Epidermal melanocyte (primary cell): ENCODE measurements around the gene MDP1.

Source experiments
- DNase-seq: peaks from one replicate; pipeline ENCODE4 v3.0.0; 2011; ENCODE audit warnings: low spot score; ENCODE audit not compliant: insufficient read length

The MDP1 gene

DNA sequence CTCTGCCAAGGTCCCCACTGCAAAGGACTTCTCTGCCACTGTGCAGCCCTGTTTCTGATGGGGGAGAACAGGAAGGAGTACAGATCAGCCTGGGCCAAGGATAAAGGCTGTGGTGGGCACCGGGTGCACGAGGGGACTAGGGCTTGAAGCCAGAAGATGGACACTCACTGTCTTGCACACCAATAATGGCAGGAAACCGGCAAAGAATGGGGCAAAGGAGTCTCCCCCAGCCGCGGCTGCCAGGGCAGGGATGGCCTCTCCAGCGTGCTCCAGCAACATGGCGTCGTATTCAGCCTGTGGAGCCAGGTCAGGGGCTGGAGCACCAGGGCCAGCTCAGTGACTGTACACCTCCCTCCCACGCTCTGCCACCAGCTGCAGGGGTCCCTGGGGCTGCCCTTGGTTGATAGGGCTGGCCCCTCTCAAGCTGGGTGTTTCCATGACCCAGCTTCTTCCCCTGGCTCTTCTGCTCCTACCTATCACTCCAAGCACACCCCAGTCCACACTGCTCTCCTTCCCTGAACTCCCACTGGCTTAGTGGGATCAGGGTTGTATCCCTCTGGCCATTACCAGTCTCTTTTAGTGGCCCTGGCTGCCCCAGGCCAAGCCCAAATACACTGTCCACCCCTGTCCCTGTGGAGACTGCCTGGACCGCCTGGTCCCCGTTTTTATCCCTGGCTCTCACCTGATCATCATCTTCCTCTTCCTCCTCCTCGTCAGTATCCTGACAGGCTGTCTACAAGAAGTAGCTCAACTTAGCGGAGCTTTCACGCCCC, 33.6 kb downstream of the MDP1 start:
- no peak for DNase-seq

GRCh38 chr14:24181371-24182077, 34.3 kb downstream of the MDP1 start:
- no peak for DNase-seq

GRCh38 chr14:24179961-24180796, 35.7 kb downstream of the MDP1 start:
- DNase-seq = no peak

DNA sequence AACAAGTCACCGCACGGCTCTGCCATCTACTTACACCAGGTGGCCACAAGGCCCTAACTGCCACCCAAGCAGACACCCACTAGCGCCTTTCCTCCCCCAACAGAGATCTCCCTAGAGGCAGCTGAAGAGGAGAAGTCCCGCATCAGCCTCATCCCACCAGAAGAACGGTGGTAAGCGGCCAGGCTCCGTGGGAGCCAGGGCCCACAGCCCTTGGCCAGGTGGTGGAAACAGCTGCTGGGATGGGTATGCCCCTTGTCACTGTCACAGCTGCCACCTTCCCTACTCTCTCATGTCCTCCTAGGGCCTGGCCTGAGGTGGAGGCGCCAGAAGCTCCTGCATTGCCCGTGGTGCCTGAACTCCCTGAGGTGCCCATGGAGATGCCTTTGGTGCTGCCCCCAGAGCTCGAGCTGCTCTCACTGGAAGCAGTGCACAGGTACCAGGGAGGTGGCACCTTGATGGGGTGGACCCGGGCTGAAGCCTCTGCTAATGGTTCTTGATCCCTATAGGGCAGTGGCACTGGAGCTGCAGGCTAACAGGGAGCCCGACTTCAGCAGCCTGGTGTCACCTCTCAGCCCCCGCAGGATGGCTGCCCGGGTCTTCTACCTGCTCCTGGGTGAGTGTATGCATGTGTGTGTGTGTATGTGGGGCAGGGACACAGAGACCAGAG, 36.4 kb downstream of the MDP1 start:
- no peak for DNase-seq

DNA sequence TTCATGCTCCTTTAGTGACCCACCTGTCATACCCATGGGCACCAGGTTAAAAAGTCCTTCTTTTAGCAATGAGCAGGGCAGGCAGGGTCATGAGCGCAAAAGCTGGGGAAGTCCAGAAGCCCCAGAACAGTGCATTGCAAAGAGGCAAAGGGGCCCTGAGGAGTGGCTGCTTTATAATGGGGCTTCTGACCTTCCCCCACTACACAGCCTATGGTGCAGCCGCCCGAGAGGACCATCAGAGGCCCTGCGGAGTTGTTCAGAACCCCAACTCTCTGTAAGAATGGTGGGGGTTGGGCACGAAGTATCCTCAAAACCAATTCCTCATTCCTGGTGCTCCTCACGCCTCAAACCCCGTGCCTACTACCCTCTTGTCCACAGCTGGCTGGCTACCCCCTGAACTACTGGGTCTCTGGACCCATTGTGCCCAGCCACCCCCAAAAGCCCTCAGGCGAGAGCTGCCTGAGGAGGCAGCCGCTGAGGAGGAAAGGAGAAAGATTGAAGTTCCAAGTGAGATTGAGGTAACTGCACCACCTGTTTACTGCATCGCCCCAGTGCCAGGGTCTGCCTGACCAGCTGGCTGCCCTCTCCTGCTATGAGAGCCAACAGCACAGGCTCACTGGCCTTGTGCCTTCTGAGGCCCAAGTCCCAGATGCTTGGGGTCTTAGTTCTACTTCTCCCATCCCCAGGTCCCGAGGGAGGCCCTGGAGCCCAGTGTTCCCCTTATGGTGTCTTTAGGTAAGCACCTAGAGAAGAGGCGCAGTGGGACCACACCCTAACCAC, 37.3 kb downstream of the MDP1 start:
- DNase-seq = no peak

GRCh38 chr14:24177891-24178290, 38.0 kb downstream of the MDP1 start:
- no peak for DNase-seq

DNA sequence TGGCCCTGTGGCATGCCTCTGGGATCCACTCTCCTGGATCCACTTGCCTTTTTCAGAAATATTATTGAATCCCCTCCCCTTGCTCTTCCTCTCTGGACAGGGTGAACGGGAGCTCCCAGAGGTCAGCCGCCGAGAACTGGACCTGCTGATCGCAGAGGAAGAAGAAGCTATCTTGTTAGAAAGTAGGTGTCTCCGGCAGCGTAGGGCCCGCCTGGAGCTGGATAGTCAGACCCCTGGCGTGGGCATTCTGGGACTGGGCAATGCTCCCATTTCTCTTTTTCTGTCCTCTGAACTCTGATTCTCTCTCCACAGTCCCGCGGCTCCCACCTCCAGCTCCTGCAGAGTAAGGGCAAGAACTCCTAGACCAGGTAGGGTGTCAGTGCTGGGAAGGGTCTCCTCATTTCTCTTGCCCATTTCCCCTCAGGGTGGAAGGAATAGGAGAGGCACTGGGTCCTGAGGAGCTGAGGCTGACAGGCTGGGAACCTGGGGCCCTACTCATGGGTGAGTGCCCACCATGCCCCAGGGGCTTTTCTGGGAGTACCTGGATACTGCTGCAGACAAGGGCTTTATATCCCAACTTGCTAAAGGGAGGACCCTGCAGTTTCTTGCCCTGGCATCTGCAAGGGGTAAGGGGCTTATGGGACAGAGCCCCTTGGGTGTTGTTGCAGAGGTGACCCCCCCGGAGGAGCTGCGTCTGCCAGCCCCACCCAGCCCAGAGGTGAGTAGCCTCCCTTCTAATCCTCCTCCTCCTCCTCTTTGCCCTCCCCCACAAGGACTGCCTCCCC, 38.6 kb downstream of the MDP1 start:
- no peak for DNase-seq

DNA sequence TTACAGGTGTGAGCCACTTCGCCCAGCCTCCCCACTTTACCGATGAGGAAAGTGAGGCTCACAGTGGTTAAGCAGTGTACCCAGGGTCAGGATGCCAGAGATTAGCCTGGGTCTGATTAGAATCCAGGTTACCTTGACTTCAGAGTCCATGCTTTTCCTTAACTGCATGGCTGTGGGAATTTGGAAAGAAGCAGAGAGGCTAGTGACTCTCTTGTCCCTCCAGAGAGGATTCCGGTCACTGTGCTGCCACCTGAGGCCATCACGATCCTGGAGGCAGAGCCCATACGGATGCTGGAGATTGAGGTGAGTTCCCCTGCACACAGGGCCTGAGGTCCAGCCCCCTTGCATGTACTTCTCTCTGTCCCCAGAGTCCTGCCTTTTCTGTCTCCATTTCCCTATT, 39.3 kb downstream of the MDP1 start:
- no peak for DNase-seq

DNA sequence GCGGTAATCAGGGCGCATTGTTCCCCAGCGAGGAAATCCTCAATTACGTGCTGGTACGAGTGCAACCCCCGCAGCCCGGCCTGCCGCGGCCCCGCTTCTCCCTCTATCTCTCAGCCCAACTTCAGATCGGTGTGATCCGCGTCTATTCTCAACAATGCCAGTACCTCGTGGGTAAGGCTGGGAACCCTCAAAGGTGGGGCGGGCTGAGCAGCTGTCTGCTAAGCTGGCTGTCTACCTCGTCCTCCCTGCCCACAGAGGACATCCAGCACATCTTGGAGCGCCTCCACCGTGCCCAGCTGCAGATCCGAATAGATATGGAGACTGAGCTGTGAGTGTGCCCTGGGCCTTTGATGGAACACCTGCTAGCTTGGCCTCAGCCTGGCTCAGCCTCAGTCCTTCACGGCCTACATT, 43.0 kb downstream of the MDP1 start:
- DNase-seq = no peak

DNA sequence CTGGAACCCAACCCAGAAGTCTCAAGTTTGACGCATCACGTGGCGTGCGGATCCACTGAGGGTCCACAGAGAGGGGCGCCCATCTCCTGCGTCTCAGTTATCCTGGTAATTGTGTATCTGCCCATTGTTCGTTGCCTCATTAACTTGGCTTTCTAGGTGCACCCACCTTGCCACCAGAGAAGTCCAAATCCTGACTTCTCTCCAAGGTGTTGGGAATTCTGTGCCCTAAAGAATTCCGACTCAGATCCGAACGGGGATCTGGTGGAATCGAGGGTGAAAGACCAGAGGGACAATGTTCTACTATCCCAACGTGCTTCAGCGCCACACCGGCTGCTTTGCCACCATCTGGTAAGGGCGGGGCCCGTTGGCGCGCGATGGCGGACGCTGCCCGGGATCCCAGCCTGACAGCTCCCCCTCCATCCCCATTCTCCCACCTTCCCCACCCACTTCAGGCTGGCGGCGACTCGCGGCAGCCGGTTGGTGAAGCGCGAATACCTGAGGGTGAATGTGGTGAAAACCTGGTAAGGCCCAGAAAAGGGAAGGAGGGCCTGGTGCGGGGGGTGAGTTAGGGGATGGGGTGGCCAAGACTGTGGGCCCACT, 43.5 kb downstream of the MDP1 start:
- no peak for DNase-seq

DNA sequence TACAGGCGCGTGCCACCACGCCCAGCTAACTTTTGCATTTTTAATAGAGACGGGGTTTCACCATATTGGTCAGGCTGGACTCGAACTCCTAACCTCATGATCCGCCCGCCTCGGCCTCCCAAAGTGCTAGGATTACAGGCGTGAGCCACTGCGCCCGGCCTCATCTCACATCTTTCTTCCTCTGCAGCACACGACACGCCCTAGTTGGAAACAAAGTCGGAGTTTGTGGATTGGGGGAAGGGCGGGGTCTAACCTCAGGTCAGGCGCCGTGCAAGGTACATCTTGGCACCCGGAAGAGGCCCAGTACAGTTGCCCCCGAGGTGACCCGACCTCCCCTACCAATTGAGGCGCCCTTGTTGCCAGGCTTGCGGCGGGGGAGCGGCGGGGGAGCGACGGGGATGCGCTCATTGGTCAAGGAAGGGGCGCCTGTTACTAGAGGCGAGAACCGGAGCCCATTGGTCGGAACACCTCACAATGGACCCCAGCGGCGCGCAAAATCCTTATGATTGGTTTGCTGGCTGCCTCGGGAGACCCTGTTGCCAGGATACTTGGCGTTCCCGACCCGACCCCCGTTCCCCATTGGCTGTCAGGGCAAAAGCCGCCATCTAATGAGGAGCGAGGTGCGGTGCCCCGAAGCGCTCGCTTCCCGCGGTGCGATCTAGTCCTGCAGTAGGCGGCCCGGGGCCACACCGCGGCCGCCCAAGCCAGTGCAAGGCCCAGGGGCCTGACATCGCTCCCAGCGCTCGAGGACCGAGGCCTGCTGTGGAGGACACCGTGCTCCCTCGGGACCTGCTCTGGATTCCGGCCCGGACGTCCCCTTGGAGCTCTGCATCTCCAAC, 44.2 kb downstream of the MDP1 start, which contains the start of gene REC8:
Gene REC8 (plus strand): TSS at position 659 of the 839 bp plus-strand sequence. CDS start 473 bp downstream, outside the sequence.
- DNase-seq = peak; percentile 55

GRCh38 chr14:24167469-24168114, 48.3 kb downstream of the MDP1 start:
- no peak for DNase-seq

DNA sequence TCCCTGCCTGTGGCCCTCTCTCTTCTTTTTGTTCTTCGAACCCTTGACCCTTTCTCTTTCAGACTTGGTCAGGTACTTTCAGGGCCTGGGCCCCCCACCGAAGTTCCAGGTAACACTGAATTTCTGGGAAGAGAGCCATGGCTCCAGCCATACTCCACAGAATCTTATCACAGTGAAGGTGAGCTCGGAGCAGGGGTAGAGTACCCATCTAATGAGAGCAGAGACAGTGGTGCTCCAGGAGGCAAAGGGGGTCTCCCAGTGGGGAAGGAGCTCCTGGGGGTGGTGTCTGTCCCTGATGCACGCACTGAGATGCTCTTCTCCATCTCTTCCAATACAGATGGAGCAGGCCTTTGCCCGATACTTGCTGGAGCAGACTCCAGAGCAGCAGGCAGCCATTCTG, 50.1 kb downstream of the MDP1 start:
- no peak for DNase-seq

DNA sequence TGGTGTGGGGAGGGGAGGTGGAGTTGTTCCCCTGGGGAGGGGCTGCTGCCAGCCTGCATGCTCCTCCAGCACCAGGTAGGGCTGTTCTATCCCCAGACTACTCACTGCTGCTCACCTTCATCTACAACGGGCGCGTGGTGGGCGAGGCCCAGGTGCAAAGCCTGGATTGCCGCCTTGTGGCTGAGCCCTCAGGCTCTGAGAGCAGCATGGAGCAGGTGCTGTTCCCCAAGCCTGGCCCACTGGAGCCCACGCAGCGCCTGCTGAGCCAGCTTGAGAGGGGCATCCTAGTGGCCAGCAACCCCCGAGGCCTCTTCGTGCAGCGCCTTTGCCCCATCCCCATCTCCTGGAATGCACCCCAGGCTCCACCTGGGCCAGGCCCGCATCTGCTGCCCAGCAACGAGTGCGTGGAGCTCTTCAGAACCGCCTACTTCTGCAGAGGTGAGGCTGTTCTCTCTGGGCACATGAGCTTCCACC, 51.3 kb downstream of the MDP1 start:
- no peak for DNase-seq
